GM19328 (cell line): ENCODE data around the gene ZNF468.
A peak's percentile ranks its signal among the peaks of the same experiment; 100 is the strongest.
"Not testable (repeated sequence)": the region's sequence is repeated elsewhere in the genome, so short reads cannot be mapped to it uniquely, and the experiment has no call there.

ENCODE experiments used
- ATAC-seq: cut with Tn5 transposase; IDR thresholded peaks from one replicate; pipeline ENCODE4 v1.9.1; 2021; ENCODE audit warnings: mild to moderate bottlenecking, moderate library complexity; ENCODE audit not compliant: unreplicated experiment

The ZNF468 gene

DNA sequence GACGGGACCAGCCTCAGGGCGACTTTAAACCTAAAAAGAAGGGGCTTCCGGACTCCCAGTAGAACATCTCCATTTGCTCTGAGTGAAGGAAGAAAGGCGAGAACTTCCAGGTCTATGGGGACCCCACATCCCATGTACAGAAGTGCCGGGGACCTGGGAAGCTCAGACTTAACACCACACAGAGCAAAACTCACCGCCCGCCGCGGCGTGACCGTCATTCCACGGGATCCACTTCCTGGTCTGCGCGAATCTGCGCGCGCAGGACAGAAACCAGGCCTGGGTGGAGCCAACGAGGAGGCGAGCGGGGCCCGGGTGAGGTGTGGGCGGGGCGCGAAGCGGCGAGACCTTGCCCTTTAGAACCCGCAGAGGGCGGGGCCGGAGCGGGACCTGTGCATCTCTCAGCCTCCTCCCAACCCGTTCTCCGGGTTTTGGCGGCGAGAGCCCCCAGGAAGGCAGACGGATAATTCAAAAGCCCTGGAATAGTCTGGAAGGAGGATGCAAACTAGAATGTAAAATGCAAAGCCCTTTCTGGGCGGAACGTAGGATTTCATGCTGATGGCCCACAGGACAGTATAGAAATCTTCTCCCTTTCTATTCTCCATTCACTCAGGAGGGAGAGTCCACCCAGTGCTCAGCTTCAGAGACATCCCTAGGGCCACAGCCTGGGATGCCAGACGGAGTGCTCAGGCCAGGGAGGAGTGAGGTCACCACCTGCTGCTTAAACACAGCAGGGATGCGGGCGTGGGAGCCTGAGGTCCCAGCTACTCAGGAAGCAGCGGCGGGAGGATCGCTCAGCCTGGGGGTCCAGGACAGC, at the start of gene ZNF468:
Gene ZNF468 (minus strand): TSS at position 242 of the 814 bp plus-strand sequence. CDS start 3,347 bp downstream, outside the sequence.
- peak; percentile 76 for ATAC-seq

DNA sequence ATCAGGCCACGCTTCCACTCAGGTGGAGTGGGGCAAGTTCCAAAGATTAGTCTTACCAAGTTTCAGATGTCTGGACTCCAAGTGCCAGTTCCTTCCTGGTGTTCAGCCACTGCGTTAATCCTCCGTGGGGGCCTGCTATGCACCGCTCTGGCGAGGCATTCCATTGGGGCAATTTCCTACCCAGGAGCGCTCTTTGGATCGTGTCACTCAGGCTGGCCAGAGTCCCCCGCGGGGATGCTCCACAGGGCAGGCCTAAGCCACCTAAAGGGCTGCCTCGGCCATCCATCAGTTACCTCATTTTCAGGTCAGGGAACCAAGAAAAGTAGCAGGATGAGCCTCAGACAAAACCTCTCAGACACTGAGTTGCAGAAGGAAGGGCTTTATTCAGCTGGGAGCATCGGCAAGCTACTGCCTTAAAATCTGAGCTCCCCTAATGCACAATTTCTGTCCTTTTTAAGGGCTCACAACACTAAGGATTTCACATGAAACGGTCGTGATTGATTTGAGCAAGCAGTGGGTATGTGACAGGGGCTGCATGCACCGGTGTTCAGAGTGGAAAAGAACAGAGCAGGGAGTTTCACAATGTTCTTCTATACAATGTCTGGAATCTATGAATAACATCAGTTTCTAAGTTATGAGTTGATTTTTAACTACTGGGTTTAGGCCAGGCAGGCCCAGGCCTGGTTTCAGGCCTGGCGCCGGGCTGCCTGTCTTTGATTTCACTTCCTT, 46.8 kb upstream of the ZNF468 start:
- not testable (repeated sequence) for ATAC-seq

DNA sequence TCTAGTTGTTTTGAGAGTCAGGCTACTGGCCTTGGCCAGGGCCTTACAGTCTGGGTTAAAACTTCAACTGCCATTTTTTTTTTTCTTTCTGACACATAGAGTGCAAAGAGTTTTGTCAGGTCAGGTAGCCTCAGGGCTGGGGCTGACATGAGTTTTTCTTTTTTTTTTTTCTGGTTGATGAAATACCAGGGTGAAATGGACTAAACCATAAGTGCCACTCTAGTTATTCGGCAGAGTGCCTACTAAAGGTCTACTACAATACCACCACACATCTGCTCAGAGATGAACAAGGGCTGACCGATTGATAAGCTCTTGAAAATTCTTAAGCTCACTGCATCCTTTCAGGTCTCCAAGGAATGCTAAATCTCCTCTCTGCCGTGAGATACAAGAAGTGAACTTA, 44.4 kb upstream of the ZNF468 start:
- ATAC-seq, result no peak

DNA sequence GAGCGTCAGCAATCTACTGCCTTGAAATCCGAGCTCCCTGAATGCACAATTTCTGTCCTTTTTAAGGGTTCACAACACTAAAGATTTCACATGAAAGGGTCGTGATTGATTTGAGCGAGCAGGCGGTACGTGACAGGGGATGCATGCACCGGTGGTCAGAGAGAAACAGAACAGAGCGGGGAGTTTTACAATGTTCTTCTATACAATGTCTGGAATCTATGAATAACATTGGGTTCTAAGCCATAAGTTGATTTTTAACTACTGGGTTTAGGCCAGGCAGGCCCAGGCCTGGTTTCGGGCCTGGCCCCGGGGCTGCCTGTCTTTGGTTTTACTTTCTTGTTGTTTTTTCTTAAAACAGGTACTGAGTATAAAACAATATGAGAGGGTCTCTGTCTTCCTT, 41.2 kb upstream of the ZNF468 start:
- ATAC-seq, result not testable (repeated sequence)

GRCh38 chr19:52898101-52898500, 40.7 kb upstream of the ZNF468 start:
- ATAC-seq, result no peak

DNA sequence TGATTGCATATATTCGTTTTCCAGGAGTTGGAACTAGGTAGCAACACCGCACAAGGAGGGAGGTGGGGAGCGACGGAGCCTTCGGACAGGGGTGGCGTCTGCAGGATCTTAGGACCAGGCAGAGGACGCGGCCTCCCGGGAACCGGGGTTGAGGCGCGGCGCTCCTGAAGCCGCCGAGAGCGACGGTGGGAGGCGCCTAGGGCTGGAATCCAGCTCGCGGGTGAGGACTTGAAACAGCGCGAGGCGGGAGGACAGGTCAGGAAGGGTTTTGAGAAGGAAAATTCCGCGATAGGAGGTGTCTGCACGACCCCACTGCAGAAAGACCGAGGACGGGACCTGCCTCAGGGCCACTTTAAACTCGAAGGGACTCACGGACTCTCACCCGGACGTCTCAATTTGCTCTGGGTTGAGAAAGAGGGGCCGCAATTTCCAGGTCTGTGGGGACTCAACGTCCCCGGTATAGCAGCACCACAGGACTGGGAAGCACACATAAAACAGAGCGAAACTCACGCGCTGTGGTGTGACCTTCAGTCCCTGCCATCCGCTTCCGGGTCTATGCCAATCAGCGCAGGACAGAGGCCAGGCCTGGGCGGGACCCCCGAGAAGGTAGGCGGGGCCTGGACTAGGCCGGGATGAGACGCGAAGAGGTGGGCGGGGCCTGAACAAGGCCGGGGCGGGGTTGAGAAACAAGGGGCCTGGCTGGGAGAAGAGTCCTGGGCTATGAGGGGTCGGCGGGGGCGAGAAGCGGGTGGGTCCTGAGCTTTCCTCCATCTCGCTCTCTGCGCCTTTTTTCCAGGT, 39.9 kb upstream of the ZNF468 start, which contains the start of gene ZNF320:
Gene ZNF320 (minus strand): TSS at position 498 of the 798 bp plus-strand sequence. CDS start 7,380 bp downstream, outside the sequence.
- peak; percentile 75 for ATAC-seq

DNA sequence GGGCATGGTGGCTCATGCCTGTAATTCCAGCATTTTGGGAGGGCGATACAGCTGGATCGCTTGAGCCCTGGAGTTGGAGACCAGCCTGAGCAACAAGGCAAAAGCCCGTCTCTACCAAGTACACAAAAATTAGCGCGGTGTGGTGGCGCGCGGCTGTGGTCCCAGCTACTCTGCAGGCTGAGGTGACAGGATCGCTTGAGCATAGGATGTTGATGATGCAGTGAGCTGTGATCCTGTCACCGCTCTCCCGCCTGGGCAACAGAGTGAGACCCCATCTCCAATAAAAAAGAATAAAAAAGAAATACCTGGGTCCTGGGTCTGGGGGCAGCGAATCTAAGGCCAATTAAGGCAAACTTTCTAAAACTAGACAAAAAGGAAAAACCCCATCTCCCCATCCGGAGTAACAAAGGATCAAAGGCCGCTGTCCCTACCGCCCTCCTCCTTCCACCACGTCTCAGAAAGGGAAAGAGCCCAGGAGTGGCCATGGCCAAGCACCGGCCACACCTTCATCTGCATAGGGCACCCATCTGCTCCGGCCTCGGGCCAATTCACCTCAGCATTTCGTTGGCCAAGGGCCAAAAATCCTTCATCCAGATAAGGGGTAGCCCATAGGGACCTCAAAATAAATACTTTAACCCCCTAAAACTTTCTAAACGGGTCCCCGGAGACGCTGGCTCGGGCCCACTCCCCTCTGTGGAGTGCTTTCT, 39.2 kb upstream of the ZNF468 start:
- no peak for ATAC-seq

GRCh38 chr19:52891336-52891735, 33.9 kb upstream of the ZNF468 start:
- ATAC-seq, result no peak

DNA sequence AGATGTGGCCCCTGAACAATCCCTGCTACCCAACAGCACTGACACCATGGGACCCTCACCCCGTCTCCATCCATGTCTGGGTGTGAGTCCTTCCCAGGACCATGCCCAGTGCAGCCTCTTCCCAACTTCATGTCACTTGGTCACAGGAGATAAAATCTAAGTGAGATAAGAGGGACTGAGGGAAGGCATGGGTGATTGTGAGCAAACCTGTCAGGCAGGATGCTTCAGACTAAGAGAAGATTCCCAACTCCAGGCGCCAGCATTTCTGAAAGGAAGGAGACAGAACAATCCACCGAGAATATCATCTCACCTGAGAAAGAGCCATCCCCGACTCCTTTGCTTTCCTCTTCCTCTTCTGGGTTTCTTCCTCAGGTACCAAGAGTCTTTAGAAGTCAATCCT, 32.5 kb upstream of the ZNF468 start:
- ATAC-seq, result no peak

DNA sequence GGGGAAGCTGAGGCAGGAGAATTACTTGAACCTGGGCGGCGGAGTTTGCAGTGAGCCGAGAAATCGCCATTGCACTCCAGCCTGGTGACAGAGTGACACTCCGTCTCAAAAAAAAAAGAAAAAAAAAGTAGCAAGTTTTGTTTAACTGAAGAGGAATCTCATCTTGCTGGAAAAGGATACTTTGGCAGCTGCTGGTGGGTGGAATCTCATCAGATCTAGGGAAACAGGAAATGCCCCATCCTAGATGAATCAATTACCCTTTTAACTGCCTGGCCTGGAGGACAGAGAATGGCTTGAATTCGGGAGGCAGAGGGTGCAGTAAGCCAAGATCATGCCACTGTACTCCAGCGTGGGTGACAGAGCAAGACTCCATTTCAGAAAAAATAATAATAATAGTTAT, 31.7 kb upstream of the ZNF468 start:
- ATAC-seq, result no peak

- ATAC-seq, result no peak
These were observed 23.5 kb upstream of the ZNF468 start for GRCh38 chr19:52880895-52881389.

DNA sequence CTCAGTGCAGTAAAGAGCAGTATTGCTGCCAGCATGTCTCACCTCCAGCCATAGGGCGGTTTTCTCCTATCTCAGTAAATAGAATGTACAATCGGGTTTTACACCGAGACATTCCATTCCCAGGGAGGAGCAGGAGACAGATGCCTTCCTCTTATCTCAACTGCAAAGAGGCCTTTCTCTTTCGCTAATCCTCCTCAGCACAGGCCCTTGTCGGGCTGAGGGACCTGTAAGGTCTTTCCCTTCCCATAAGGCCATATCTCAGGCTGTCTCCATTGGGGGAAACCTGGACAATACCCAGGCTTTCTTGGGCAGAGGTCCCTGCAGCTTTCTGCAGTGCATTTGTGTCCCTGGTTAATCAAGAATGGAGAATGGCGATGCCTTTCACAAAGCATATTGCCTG, 15.6 kb upstream of the ZNF468 start:
- not testable (repeated sequence) for ATAC-seq

DNA sequence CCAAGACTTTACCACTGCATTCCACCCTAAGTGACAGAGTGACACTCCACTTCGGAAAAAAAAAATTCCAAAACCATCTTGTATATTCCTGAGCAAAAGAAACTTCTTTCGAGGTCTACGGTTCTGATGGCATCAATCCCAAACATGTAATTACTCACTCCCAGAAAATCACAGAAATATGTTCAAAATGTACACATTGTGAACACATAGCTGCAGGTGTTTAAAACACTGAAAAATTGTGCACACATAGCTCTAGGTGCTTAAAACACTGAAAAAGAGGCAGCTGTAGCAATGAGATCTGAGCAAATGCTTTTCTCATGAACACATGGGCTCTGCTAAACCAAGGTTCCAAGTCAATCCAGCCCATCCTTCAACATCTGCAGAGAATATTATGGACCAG, 14.0 kb upstream of the ZNF468 start:
- ATAC-seq, result no peak

GRCh38 chr19:52868031-52868430, 10.6 kb upstream of the ZNF468 start:
- not testable (repeated sequence) for ATAC-seq

DNA sequence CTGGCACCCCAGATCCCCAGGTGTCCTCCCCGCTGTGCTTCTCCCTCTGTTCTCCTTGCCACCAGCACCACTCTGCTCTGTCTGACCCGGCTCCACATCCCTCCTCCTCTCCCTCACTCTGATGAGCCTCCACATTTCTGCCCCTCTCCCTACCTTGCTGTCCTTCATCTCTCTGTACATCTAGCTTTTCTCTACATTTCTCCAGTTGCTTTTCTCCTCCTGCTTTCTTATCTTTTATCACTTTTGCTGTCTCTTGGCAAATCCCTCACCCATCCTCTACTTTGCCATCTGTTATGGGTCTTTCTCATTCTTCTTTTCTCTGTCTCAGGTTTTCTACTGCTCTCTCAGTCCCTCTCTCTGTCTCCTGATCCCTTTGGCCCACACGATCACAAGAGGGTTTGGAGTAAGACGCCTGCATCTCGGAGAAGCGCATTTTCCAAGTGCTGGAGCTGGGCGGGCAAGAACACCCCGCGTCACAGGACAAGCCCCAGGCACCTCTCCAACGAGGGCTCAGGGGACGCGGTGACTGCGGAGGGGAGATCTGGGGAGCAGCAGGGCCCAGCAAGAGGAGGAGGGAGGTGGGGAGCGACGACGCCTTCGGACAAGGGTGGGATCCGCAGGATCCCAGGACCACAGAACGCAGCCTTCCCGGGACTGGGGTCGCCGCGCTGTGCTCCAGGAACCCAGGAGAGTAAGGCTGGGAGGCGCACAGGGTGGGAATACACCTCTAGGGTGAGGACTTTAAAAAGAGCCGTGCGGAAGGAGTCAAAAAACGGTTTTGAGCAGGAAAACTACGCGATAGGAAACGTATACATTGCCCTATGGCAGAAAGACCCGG, 660 bp downstream of the ZNF468 start:
- ATAC-seq, result not testable (repeated sequence)

DNA sequence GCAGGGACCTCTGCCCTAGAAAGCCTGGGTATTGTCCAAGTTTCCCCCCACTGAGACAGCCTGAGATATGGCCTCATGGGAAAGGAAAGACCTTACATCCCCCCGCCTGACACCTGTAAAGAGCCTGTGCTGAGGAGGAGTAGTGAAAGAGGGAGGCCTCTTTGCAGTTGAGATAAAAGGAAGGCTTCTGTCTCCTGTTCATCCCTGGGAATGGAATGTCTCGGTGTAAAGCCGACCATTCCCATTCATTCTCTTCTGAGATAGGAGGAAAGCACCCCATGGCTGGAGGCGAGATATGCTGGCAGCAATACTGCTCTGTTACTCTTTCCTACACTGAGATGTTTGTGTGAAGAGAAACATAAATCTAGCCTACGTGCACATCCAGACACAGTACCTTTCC, 10.1 kb downstream of the ZNF468 start:
- ATAC-seq, result not testable (repeated sequence)

- not testable (repeated sequence) for ATAC-seq
These were observed 16.5 kb downstream of the ZNF468 start for GRCh38 chr19:52840825-52841465.

GRCh38 chr19:52834289-52834688, 23.1 kb downstream of the ZNF468 start:
- not testable (repeated sequence) for ATAC-seq

- ATAC-seq, result not testable (repeated sequence)
These were observed 23.9 kb downstream of the ZNF468 start for GRCh38 chr19:52833541-52833940.
